Measurements from ENCODE around the gene OR52B6. TPM values are rescaled to one million over a fixed set of nuclear protein-coding genes. Genes with fewer than 3 reads are reported as not detected.
"Not testable (repeated sequence)": the region's sequence is repeated elsewhere in the genome, so short reads cannot be mapped to it uniquely, and the experiment has no call there.

The OR52B6 gene
- total RNA-seq, 1 donor from 2014 or later: not detected

GRCh38 chr11:5575152-5575551 lies 5.5 kb upstream of the OR52B6 start:
- H3K27me3 Mint-ChIP-seq: no peaks in the 10 kb centered on the region
- H3K27ac Mint-ChIP-seq: no peak overlapping the region
- intact Hi-C loops (cut with micrococcal nuclease): no loop called here
- no peaks in the 10 kb centered on the region for H3K9me3 Mint-ChIP-seq
- H3K4me1 Mint-ChIP-seq: no peaks in the 10 kb centered on the region
- no peak overlapping the region for H3K4me3 Mint-ChIP-seq
- H3K36me3 Mint-ChIP-seq (ENCODE audit: low read depth): no peaks in the 10 kb centered on the region
- no peak for DNase-seq

GRCh38 chr11:5577101-5577500 lies 3.6 kb upstream of the OR52B6 start:
- H3K27me3 Mint-ChIP-seq: no peaks in the 10 kb centered on the region
- DNase-seq: no peak
- H3K4me1 Mint-ChIP-seq: no peaks in the 10 kb centered on the region
- H3K36me3 Mint-ChIP-seq (ENCODE audit: low read depth): no peaks in the 10 kb centered on the region
- intact Hi-C loops (cut with micrococcal nuclease): no loop called here
- H3K9me3 Mint-ChIP-seq: no peaks in the 10 kb centered on the region
- H3K27ac Mint-ChIP-seq: no peak overlapping the region
- no peak overlapping the region for H3K4me3 Mint-ChIP-seq

- H3K4me1 Mint-ChIP-seq: no peaks in the 10 kb centered on the region
- no peaks in the 10 kb centered on the region for H3K36me3 Mint-ChIP-seq (ENCODE audit: low read depth)
- no peak overlapping the region for H3K27ac Mint-ChIP-seq
- H3K9me3 Mint-ChIP-seq: no peaks in the 10 kb centered on the region
- intact Hi-C loops (cut with micrococcal nuclease): no loop called here
- no peak overlapping the region for H3K4me3 Mint-ChIP-seq
- H3K27me3 Mint-ChIP-seq: no peaks in the 10 kb centered on the region
- no peak for DNase-seq
Measured at GRCh38 chr11:5581014-5581413, 337 bp downstream of the OR52B6 start.

- H3K4me3 Mint-ChIP-seq; DNase-seq; H3K27ac Mint-ChIP-seq; intact Hi-C loops (cut with micrococcal nuclease); H3K4me1 Mint-ChIP-seq; H3K9me3 Mint-ChIP-seq; H3K36me3 Mint-ChIP-seq (ENCODE audit: low read depth); H3K27me3 Mint-ChIP-seq: not testable (repeated sequence)
Measured at GRCh38 chr11:5584458-5584857, 3.8 kb downstream of the OR52B6 start.

GRCh38 chr11:5589906-5590305 lies 9.2 kb downstream of the OR52B6 start:
- H3K4me1 Mint-ChIP-seq; H3K27me3 Mint-ChIP-seq; H3K36me3 Mint-ChIP-seq (ENCODE audit: low read depth); DNase-seq; intact Hi-C loops (cut with micrococcal nuclease); H3K4me3 Mint-ChIP-seq; H3K27ac Mint-ChIP-seq; H3K9me3 Mint-ChIP-seq: not testable (repeated sequence)

- Mint-ChIP-seq H3K4me1 (peaks cover 2% of the 10 kb centered on the region), H3K36me3 (ENCODE audit: low read depth) (no peaks in the 10 kb centered on the region), H3K4me3 (no peak overlapping the region), H3K9me3 (no peaks in the 10 kb centered on the region), H3K27ac (no peak overlapping the region), H3K27me3 (no peaks in the 10 kb centered on the region)
- intact Hi-C loops (cut with micrococcal nuclease): no loop called here
- DNase-seq: no peak
Measured at GRCh38 chr11:5591613-5592012, 10.9 kb downstream of the OR52B6 start.

- no peak overlapping the region for H3K4me3 Mint-ChIP-seq
- DNase-seq: no peak
- H3K27ac Mint-ChIP-seq: no peak overlapping the region
- H3K4me1 Mint-ChIP-seq: peaks cover 8% of the 10 kb centered on the region
- H3K9me3 Mint-ChIP-seq: no peaks in the 10 kb centered on the region
- intact Hi-C loops (cut with micrococcal nuclease): no loop called here
- H3K27me3 Mint-ChIP-seq: peaks cover 2% of the 10 kb centered on the region
- no peaks in the 10 kb centered on the region for H3K36me3 Mint-ChIP-seq (ENCODE audit: low read depth)
Measured at GRCh38 chr11:5592615-5593014, 11.9 kb downstream of the OR52B6 start.

- Mint-ChIP-seq H3K27ac (no peak overlapping the region), H3K4me3 (no peak overlapping the region), H3K36me3 (ENCODE audit: low read depth) (no peaks in the 10 kb centered on the region), H3K9me3 (no peaks in the 10 kb centered on the region), H3K27me3 (peaks cover 6% of the 10 kb centered on the region), H3K4me1 (peaks cover 8% of the 10 kb centered on the region)
- no peak for DNase-seq
- intact Hi-C loops (cut with micrococcal nuclease): no loop called here
Measured at GRCh38 chr11:5593146-5593545, 12.5 kb downstream of the OR52B6 start.

GRCh38 chr11:5596607-5597201 lies 16.0 kb downstream of the OR52B6 start, which contains the start of gene TRIM6:
Gene TRIM6, plus strand, starts transcription at chr11:5596637. Its CDS starts 261 bp downstream, at chr11:5596898.
- Mint-ChIP-seq H3K4me1 (peaks cover 10% of the 10 kb centered on the region), H3K4me3 (peak within 1 kb of the TSS; percentile 77), H3K36me3 (ENCODE audit: low read depth) (no peaks in the 10 kb centered on the region), H3K9me3 (no peaks in the 10 kb centered on the region), H3K27me3 (peaks cover 6% of the 10 kb centered on the region), H3K27ac (no peak within 1 kb of the TSS)
- peak; percentile 60 for DNase-seq
- intact Hi-C loops (cut with micrococcal nuclease): no loop called here

- Mint-ChIP-seq H3K4me3 (no peak overlapping the region), H3K4me1 (peaks cover 10% of the 10 kb centered on the region), H3K27me3 (peaks cover 6% of the 10 kb centered on the region), H3K36me3 (ENCODE audit: low read depth) (no peaks in the 10 kb centered on the region), H3K27ac (no peak overlapping the region), H3K9me3 (no peaks in the 10 kb centered on the region)
- intact Hi-C loops (cut with micrococcal nuclease): no loop called here
- DNase-seq: no peak
Measured at GRCh38 chr11:5597953-5598352, 17.3 kb downstream of the OR52B6 start.

GRCh38 chr11:5600374-5600851 lies 19.7 kb downstream of the OR52B6 start:
- Mint-ChIP-seq H3K36me3 (ENCODE audit: low read depth) (no peaks in the 10 kb centered on the region), H3K4me3 (no peak overlapping the region), H3K27ac (no peak overlapping the region), H3K27me3 (peaks cover 6% of the 10 kb centered on the region), H3K4me1 (peaks cover 10% of the 10 kb centered on the region), H3K9me3 (no peaks in the 10 kb centered on the region)
- DNase-seq: peak; percentile 86
- intact Hi-C loops (cut with micrococcal nuclease): loop anchor here (1.0 kb wide), 2 partner anchors 112 to 208 kb away; partner anchors contain the start of gene OR52N2

GRCh38 chr11:5602791-5603190 lies 22.1 kb downstream of the OR52B6 start:
- H3K4me1 Mint-ChIP-seq; H3K9me3 Mint-ChIP-seq; intact Hi-C loops (cut with micrococcal nuclease); H3K27ac Mint-ChIP-seq; DNase-seq; H3K4me3 Mint-ChIP-seq; H3K27me3 Mint-ChIP-seq; H3K36me3 Mint-ChIP-seq (ENCODE audit: low read depth): not testable (repeated sequence)

- Mint-ChIP-seq H3K9me3 (no peaks in the 10 kb centered on the region), H3K4me3 (no peak overlapping the region), H3K4me1 (peaks cover 2% of the 10 kb centered on the region), H3K36me3 (ENCODE audit: low read depth) (no peaks in the 10 kb centered on the region), H3K27ac (no peak overlapping the region), H3K27me3 (no peaks in the 10 kb centered on the region)
- DNase-seq: no peak
- intact Hi-C loops (cut with micrococcal nuclease): no loop called here
Measured at GRCh38 chr11:5603326-5603725, 22.6 kb downstream of the OR52B6 start.

- no peak for DNase-seq
- intact Hi-C loops (cut with micrococcal nuclease): no loop called here
Measured at GRCh38 chr11:5604896-5605295, 24.2 kb downstream of the OR52B6 start.

GRCh38 chr11:5605849-5606248 lies 25.2 kb downstream of the OR52B6 start:
- Mint-ChIP-seq H3K36me3 (ENCODE audit: low read depth) (no peaks in the 10 kb centered on the region), H3K4me3 (no peak overlapping the region), H3K4me1 (peaks cover 5% of the 10 kb centered on the region), H3K27me3 (no peaks in the 10 kb centered on the region), H3K9me3 (no peaks in the 10 kb centered on the region), H3K27ac (no peak overlapping the region)
- intact Hi-C loops (cut with micrococcal nuclease): no loop called here
- DNase-seq: no peak

More at GRCh38 chr11:5604896-5605295, 24.2 kb downstream of the OR52B6 start:
- Mint-ChIP-seq H3K4me3 (no peak overlapping the region), H3K36me3 (ENCODE audit: low read depth) (no peaks in the 10 kb centered on the region), H3K9me3 (no peaks in the 10 kb centered on the region), H3K4me1 (peaks cover 2% of the 10 kb centered on the region), H3K27me3 (no peaks in the 10 kb centered on the region), H3K27ac (no peak overlapping the region)
